ENCODE results near the gene AREL1. TPM values are rescaled to one million over a fixed set of nuclear protein-coding genes. Genes with fewer than 3 reads are reported as not detected.

AREL1 gene
- total and polyA plus RNA-seq, 2 of the 8 experiments (the other 6 are each of a cell fraction or from before 2014, with no cell fraction given), result 31.4 to 49.1 TPM

DNA sequence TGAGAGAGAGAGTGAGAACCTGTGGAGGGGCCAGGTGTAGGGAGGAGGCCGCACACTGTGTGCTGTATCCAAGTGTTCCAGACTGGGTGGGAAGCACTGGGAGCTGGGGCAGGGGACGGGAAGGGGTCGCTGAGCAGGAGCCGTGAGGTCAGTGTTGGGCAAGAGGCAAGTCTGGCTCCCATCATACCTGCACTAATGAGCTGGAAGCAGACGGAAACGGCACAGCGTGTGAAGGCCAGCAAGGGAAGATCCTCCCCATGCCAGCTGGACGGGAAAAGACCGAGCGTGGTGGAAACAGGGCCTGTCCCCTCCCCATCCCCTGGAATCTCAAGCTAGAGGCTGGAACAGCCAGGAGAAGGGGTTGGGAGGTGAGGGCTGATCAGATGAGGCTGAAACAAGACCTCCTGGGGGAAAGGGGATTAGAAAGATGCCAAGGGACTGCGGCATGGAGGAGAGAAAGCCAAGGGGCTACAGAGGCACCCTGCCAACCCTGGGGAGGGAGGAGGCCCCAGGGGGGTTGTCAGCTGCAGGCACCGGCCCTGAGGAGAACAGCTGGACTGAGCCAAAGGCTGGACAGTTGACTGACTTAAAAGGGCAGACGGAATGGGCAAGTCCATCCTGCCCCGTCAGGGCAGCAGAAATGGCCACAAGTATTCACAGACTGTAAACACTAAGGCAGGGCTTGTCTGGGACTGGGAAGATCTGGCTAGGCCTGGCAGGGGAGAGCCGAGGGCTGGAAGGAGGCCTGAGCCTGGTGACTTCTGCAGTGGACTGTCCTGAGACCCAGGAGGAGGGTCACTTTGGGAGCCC lies 81.8 kb downstream of the AREL1 start (continued):
- TF ChIP-seq, protein P1, sequence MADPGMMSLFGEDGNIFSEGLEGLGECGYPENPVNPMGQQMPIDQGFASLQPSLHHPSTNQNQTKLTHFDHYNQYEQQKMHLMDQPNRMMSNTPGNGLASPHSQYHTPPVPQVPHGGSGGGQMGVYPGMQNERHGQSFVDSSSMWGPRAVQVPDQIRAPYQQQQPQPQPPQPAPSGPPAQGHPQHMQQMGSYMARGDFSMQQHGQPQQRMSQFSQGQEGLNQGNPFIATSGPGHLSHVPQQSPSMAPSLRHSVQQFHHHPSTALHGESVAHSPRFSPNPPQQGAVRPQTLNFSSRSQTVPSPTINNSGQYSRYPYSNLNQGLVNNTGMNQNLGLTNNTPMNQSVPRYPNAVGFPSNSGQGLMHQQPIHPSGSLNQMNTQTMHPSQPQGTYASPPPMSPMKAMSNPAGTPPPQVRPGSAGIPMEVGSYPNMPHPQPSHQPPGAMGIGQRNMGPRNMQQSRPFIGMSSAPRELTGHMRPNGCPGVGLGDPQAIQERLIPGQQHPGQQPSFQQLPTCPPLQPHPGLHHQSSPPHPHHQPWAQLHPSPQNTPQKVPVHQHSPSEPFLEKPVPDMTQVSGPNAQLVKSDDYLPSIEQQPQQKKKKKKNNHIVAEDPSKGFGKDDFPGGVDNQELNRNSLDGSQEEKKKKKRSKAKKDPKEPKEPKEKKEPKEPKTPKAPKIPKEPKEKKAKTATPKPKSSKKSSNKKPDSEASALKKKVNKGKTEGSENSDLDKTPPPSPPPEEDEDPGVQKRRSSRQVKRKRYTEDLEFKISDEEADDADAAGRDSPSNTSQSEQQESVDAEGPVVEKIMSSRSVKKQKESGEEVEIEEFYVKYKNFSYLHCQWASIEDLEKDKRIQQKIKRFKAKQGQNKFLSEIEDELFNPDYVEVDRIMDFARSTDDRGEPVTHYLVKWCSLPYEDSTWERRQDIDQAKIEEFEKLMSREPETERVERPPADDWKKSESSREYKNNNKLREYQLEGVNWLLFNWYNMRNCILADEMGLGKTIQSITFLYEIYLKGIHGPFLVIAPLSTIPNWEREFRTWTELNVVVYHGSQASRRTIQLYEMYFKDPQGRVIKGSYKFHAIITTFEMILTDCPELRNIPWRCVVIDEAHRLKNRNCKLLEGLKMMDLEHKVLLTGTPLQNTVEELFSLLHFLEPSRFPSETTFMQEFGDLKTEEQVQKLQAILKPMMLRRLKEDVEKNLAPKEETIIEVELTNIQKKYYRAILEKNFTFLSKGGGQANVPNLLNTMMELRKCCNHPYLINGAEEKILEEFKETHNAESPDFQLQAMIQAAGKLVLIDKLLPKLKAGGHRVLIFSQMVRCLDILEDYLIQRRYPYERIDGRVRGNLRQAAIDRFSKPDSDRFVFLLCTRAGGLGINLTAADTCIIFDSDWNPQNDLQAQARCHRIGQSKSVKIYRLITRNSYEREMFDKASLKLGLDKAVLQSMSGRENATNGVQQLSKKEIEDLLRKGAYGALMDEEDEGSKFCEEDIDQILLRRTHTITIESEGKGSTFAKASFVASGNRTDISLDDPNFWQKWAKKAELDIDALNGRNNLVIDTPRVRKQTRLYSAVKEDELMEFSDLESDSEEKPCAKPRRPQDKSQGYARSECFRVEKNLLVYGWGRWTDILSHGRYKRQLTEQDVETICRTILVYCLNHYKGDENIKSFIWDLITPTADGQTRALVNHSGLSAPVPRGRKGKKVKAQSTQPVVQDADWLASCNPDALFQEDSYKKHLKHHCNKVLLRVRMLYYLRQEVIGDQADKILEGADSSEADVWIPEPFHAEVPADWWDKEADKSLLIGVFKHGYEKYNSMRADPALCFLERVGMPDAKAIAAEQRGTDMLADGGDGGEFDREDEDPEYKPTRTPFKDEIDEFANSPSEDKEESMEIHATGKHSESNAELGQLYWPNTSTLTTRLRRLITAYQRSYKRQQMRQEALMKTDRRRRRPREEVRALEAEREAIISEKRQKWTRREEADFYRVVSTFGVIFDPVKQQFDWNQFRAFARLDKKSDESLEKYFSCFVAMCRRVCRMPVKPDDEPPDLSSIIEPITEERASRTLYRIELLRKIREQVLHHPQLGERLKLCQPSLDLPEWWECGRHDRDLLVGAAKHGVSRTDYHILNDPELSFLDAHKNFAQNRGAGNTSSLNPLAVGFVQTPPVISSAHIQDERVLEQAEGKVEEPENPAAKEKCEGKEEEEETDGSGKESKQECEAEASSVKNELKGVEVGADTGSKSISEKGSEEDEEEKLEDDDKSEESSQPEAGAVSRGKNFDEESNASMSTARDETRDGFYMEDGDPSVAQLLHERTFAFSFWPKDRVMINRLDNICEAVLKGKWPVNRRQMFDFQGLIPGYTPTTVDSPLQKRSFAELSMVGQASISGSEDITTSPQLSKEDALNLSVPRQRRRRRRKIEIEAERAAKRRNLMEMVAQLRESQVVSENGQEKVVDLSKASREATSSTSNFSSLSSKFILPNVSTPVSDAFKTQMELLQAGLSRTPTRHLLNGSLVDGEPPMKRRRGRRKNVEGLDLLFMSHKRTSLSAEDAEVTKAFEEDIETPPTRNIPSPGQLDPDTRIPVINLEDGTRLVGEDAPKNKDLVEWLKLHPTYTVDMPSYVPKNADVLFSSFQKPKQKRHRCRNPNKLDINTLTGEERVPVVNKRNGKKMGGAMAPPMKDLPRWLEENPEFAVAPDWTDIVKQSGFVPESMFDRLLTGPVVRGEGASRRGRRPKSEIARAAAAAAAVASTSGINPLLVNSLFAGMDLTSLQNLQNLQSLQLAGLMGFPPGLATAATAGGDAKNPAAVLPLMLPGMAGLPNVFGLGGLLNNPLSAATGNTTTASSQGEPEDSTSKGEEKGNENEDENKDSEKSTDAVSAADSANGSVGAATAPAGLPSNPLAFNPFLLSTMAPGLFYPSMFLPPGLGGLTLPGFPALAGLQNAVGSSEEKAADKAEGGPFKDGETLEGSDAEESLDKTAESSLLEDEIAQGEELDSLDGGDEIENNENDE (IDR thresholded peaks at IDR 0.05; ENCODE audit: insufficient replicate concordance, low read length), result no peak
- TF ChIP-seq, protein P2, sequence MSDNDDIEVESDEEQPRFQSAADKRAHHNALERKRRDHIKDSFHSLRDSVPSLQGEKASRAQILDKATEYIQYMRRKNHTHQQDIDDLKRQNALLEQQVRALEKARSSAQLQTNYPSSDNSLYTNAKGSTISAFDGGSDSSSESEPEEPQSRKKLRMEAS (IDR thresholded peaks at IDR 0.05), result no peak
- TF ChIP-seq CHD1 (IDR thresholded peaks at IDR 0.05; ENCODE audit: low read depth, low read length), result no peak
